Duodenal mucosa (tissue), 2 donors: ENCODE measurements around the gene TPGS2.
"Not testable (repeated sequence)": the region's sequence is repeated elsewhere in the genome, so short reads cannot be mapped to it uniquely, and the experiment has no call there.

ENCODE experiments used
- H3K27ac ChIP-seq: one replicate; pipeline ENCODE4 v1.7.0; 2013; ENCODE audit warnings: low read depth, low read length
- H3K27me3 ChIP-seq, 2 donors: one replicate each; pipeline ENCODE4 v1.7.0; 2013; ENCODE audit warnings: low read length in 2 of 2, control low read depth in 1 of 2; ENCODE audit not compliant: insufficient read depth in 2 of 2, control insufficient read depth in 1 of 2
- H3K36me3 ChIP-seq, 2 donors: one replicate each; pipeline ENCODE4 v1.7.0; 2013; ENCODE audit warnings: low read length in 2 of 2, control low read depth in 1 of 2; ENCODE audit not compliant: insufficient read depth in 2 of 2, control insufficient read depth in 1 of 2
- H3K4me1 ChIP-seq, 2 donors: one replicate each; pipeline ENCODE4 v1.7.0; 2013; ENCODE audit warnings: low read length in 2 of 2, control low read depth in 1 of 2; ENCODE audit not compliant: insufficient read depth in 2 of 2, control insufficient read depth in 1 of 2
- H3K4me3 ChIP-seq, 2 donors: one replicate each; pipeline ENCODE4 v1.7.0; 2013; ENCODE audit warnings: low read length in 2 of 2, low read depth in 1 of 2
- H3K9ac ChIP-seq, 2 donors: one replicate each; pipeline ENCODE4 v1.7.0; 2013; ENCODE audit warnings: low read length in 2 of 2, low read depth in 1 of 2
- H3K9me3 ChIP-seq, 2 donors: one replicate each; pipeline ENCODE4 v1.7.0; 2013; ENCODE audit warnings: low read length in 2 of 2, control low read depth in 1 of 2; ENCODE audit not compliant: control insufficient read depth in 1 of 2

The TPGS2 gene

GRCh38 chr18:36826556-36826955 is 2.2 kb downstream of the TPGS2 start:
- Histone ChIP-seq H3K27me3 (no peaks in the 10 kb centered on the region), H3K9ac (no peak overlapping the region), H3K36me3 (no peaks in the 10 kb centered on the region)

GRCh38 chr18:36825526-36825925 is 3.3 kb downstream of the TPGS2 start:
- Histone ChIP-seq H3K36me3 (no peaks in the 10 kb centered on the region), H3K9me3 (no peaks in the 10 kb centered on the region), H3K27me3 (no peaks in the 10 kb centered on the region), H3K4me3 (no peak overlapping the region), H3K27ac (no peak overlapping the region), H3K9ac (no peak overlapping the region), H3K4me1 (peaks cover 8 to 15% of the 10 kb centered on the region in 2 donors)

More at GRCh38 chr18:36826556-36826955, 2.2 kb downstream of the TPGS2 start:
- H3K27ac ChIP-seq = no peak overlapping the region
- no peak overlapping the region for H3K4me3 ChIP-seq
- no peaks in the 10 kb centered on the region for H3K9me3 ChIP-seq
- peaks cover 8 to 15% of the 10 kb centered on the region in 2 donors for H3K4me1 ChIP-seq

GRCh38 chr18:36821681-36822080 is 7.1 kb downstream of the TPGS2 start:
- H3K9ac ChIP-seq = no peak overlapping the region
- no peak overlapping the region for H3K27ac ChIP-seq
- no peak overlapping the region for H3K4me3 ChIP-seq
- no peaks in the 10 kb centered on the region for H3K9me3 ChIP-seq
- no peaks in the 10 kb centered on the region for H3K4me1 ChIP-seq
- H3K36me3 ChIP-seq = peaks cover 0 to 19% of the 10 kb centered on the region in 2 donors
- H3K27me3 ChIP-seq = no peaks in the 10 kb centered on the region

- no peak overlapping the region for H3K9ac ChIP-seq
- H3K27ac ChIP-seq = no peak overlapping the region
- H3K27me3 ChIP-seq = no peaks in the 10 kb centered on the region
- H3K4me1 ChIP-seq = no peaks in the 10 kb centered on the region
- no peak overlapping the region for H3K4me3 ChIP-seq
- H3K9me3 ChIP-seq = no peaks in the 10 kb centered on the region
- peaks cover 4 to 21% of the 10 kb centered on the region in 2 donors for H3K36me3 ChIP-seq
Measured at GRCh38 chr18:36819621-36820020, 9.2 kb downstream of the TPGS2 start.

- no peak overlapping the region for H3K9ac ChIP-seq
- peaks cover 4 to 23% of the 10 kb centered on the region in 2 donors for H3K36me3 ChIP-seq
- no peak overlapping the region for H3K4me3 ChIP-seq
- no peaks in the 10 kb centered on the region for H3K9me3 ChIP-seq
- H3K27me3 ChIP-seq = no peaks in the 10 kb centered on the region
- H3K27ac ChIP-seq = no peak overlapping the region
- no peaks in the 10 kb centered on the region for H3K4me1 ChIP-seq
Measured at GRCh38 chr18:36818652-36819051, 10.2 kb downstream of the TPGS2 start.

GRCh38 chr18:36817039-36817438 is 11.8 kb downstream of the TPGS2 start:
- no peaks in the 10 kb centered on the region for H3K4me1 ChIP-seq
- no peak overlapping the region for H3K4me3 ChIP-seq
- H3K36me3 ChIP-seq = peaks cover 4 to 33% of the 10 kb centered on the region in 2 donors
- no peak overlapping the region for H3K9ac ChIP-seq
- no peak overlapping the region for H3K27ac ChIP-seq
- no peaks in the 10 kb centered on the region for H3K9me3 ChIP-seq
- H3K27me3 ChIP-seq = no peaks in the 10 kb centered on the region

GRCh38 chr18:36816096-36816495 is 12.7 kb downstream of the TPGS2 start:
- H3K36me3 ChIP-seq = peaks cover 4 to 33% of the 10 kb centered on the region in 2 donors
- H3K9me3 ChIP-seq = not testable (repeated sequence)

GRCh38 chr18:36814994-36815393 is 13.8 kb downstream of the TPGS2 start:
- Histone ChIP-seq H3K27me3 (no peaks in the 10 kb centered on the region), H3K9ac (no peak overlapping the region), H3K4me3 (no peak overlapping the region), H3K9me3 (no peaks in the 10 kb centered on the region), H3K27ac (no peak overlapping the region), H3K36me3 (peaks cover 4 to 41% of the 10 kb centered on the region in 2 donors), H3K4me1 (no peaks in the 10 kb centered on the region)

More at GRCh38 chr18:36816096-36816495, 12.7 kb downstream of the TPGS2 start:
- H3K27ac ChIP-seq, H3K4me1 ChIP-seq, H3K4me3 ChIP-seq, H3K9ac ChIP-seq, H3K27me3 ChIP-seq: not testable (repeated sequence)

GRCh38 chr18:36813824-36814223 is 15.0 kb downstream of the TPGS2 start:
- Histone ChIP-seq H3K27ac (no peak overlapping the region), H3K36me3 (peaks cover 4 to 39% of the 10 kb centered on the region in 2 donors), H3K4me3 (no peak overlapping the region)

GRCh38 chr18:36813101-36813775 is 15.6 kb downstream of the TPGS2 start:
- Histone ChIP-seq H3K36me3 (peaks cover 4 to 35% of the 10 kb centered on the region in 2 donors), H3K27ac (no peak overlapping the region), H3K9ac (no peak overlapping the region), H3K27me3 (no peaks in the 10 kb centered on the region), H3K9me3 (no peaks in the 10 kb centered on the region), H3K4me3 (no peak overlapping the region), H3K4me1 (no peaks in the 10 kb centered on the region)

More at GRCh38 chr18:36813824-36814223, 15.0 kb downstream of the TPGS2 start:
- H3K27me3 ChIP-seq = no peaks in the 10 kb centered on the region
- no peaks in the 10 kb centered on the region for H3K9me3 ChIP-seq
- no peak overlapping the region for H3K9ac ChIP-seq
- H3K4me1 ChIP-seq = no peaks in the 10 kb centered on the region
